Fibroblast of skin of abdomen (primary cell): ENCODE results near the gene CDH23.

Experiments used
- DNase-seq: peaks from one replicate; pipeline ENCODE4 v3.0.0-alpha.2; 2013

Gene CDH23

DNA sequence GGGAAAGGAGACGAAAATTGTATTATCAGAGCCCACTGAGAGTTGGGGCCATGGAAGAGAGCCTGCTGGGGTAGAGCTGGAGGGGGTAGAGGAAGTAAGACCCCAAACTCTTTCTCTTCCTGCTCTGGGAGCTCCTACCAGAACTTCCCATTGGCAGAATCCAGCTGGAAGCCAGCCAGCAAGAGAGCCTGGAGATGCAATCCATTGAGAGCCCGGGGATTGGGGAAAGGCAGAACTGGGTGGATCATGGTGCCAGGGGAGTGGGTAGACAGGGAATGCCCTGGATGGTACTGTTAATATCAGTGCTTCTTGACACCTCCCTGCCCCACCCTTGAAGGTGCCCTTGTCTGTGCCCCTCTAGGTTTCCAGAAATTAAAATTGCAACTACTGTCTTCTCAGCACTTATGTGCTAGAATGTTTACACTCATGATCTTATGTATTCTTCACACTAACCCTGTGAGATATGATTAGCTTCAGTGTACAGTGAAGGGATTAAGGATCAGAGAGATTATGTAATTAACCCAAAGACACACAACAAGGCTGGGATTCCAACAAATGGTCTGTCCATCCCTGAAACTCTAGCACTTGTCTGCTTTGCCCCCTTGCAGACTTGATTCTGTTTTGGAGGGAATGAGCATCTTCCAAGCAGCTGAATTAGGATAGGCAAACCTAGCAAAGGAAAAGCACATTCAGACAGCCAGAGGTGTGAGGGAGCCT lies 168.7 kb downstream of the CDH23 start:
- no peak for DNase-seq

- no peak for DNase-seq
These were observed 170.3 kb downstream of the CDH23 start for GRCh38 chr10:71567006-71567405.

DNA sequence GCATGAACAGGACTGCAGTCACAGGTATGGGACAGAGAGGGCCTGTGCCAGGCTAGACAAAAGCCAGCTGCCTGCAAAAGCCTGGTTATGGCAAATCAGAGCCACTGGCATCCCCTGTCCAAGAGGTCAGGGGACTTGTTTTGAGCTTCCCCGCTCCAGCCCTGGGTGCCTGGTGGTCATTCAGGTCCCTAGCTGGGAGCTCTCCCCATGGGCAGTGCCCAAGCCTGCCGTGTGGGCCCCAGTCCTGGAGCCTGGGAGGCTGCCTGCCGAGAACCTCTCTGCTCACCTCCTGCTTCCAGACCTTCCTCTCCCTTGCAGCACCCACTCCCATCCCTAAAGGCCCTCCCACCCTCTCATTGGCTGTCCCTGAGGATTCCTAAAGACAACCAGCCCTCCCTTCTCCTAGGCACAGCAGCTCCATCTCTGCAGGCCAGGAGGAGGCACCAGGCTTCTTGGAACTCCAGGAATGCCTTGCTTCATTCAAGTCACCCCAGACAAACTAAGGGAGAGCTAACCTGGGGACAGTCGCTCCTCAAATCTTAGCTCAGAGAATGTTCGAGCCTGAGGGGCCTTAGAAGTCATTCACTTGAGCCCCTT lies 172.3 kb downstream of the CDH23 start:
- DNase-seq = no peak

- peak; percentile 28 for DNase-seq
These were observed 173.3 kb downstream of the CDH23 start for GRCh38 chr10:71569775-71570588.

GRCh38 chr10:71571460-71572175 lies 174.9 kb downstream of the CDH23 start:
- no peak for DNase-seq

DNA sequence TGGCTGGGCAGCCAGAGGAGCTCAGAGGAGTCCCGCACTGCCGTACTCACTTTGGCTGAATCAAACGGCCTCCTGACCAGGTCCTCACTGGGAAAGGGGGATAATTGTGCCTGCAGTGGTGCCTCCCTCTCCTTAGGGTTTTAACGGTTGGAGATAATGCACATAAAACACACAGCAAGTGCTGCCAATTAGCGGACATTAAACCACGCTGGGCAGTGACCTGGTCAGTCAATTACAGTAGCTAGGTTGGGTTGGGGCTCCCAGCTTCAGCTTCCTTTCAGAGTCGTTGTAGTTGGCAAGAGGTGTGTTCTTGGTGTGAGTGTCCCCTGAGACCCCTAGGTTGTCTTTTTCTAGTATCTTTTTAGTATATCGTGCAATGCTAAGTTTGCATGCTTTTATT lies 176.2 kb downstream of the CDH23 start:
- DNase-seq = no peak

- no peak for DNase-seq
These were observed 177.1 kb downstream of the CDH23 start for GRCh38 chr10:71573562-71574518.

DNA sequence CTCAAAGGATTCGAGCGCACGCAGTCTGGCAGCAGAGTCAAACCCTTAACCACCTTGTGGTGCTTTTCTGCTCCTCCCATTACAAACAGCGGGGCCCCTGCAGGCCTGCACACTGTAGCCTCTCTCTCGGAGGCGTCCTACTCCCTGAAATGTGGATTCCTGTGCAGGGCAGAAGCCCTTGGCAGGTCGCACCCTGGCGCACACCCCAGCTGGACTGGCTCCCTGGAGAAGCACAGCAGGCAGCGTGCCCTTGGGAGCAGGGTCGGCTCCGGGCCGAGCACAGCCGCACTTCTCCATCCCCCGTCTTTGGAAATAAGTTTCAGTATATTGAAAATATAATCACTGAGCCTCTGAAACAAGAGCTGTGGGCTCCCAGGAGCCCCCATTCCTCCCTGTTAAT lies 178.7 kb downstream of the CDH23 start:
- DNase-seq = no peak

GRCh38 chr10:71575934-71576801 lies 179.4 kb downstream of the CDH23 start:
- DNase-seq = no peak

DNA sequence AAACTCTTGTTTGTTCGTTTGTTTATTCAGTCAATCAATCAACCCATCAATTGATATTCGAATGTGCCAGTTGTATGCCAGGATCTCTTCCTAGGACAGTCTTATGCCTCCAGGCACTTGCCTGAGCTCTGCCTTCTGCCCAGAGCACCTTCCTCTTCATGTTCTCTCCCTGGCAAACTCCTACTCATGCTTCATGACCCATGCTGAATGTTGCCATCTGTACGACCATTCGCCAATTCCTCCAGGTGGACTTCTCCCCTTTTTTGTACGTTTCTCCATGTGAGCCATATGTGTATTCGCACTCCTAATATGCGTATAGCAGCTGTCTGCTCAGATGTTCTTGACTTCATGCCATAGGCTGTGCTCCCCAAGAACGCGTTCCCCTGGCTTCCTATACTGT lies 180.1 kb downstream of the CDH23 start:
- DNase-seq = no peak

- DNase-seq = no peak
These were observed 180.6 kb downstream of the CDH23 start for GRCh38 chr10:71577345-71577744.

DNA sequence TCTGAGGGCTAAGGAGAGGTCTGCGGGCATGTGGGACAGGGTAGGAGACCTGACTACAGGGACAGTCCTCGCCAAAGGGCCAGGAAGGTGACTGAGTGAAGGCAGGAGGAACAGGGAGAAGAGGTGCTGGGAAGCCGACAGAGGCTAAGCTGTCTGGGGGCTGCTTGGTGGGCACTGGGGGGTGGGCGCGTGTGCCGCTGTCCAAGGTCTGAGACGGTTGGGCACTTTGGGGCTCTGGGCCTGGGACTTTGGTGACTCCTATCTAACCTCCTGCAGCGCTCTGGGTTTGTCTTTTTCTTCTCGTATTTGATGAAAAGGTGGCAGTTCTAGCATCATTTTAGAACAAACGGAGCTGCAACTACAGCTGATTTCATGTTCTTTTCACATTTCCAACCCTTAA lies 181.3 kb downstream of the CDH23 start:
- DNase-seq = no peak

- DNase-seq = no peak
These were observed 182.9 kb downstream of the CDH23 start for GRCh38 chr10:71579668-71580067.

- no peak for DNase-seq
These were observed 183.7 kb downstream of the CDH23 start for GRCh38 chr10:71580415-71580814.

DNA sequence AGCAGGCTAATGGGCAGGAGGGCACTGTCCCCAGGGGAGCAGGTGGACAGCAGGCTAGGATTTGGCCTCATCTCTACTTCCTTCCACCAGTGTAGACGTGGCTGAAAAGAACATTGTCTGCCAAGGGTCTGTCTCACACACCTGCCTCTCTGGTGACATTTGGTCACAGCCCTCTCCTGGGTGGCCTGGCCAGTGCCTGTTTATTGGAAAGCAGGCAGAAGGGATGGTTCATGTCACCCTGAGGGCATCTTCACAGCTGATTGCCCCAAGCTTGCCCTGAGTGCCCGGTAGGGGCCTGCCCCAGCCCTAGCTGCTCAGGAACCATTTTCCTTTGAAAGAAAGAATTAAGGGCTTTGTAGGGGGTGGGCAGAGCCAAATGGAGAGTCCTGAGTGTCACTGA lies 184.2 kb downstream of the CDH23 start:
- DNase-seq = no peak

GRCh38 chr10:71581376-71581775 lies 184.7 kb downstream of the CDH23 start:
- no peak for DNase-seq

GRCh38 chr10:71582019-71582418 lies 185.3 kb downstream of the CDH23 start:
- DNase-seq = peak; percentile 27

DNA sequence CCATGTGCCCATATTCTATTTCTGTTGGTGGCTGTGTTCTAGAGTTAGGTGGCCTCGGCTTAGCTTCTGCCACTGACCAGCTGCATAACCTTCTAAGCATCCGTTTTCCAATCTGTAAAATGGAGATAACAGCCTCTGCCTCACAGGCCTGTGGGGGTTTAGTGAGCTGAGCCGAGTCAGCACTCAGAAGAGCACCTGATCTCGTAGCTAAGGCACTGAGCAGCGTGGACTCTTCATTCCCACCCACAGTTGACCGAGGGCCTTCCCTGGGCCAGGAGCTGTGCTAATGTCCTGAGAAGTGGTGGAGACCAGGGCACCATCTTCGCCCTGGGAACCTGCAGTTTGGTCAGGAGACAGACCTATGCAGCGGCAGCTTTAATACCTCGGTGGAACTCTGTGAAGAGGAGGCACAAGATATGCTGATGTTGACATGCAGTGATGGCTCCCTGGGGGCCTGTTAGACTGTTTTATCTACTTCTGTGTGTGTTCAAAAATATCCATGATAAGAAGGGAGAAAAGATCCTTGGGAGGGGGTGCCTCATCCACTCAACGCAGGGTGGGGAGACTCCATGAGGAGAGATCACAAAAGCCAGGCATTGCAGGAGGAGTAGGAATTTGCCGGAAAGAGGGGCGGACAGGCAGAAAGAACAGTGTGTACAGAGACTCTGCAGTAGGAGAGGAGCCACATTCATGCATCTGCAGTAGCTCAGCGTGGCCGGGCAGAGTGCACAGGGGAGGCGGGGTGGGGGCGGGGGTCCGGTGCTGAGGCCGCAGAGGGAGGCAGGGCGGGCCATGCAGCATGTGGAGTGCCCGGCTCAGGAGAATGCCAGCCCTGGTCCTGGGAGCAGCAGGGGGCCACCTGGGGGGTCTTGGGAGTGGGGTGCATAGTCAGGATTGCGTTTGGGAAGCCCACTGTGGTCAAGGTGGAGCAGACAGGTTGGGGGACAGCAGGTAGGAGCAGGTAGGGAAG lies 186.1 kb downstream of the CDH23 start:
- DNase-seq = no peak

DNA sequence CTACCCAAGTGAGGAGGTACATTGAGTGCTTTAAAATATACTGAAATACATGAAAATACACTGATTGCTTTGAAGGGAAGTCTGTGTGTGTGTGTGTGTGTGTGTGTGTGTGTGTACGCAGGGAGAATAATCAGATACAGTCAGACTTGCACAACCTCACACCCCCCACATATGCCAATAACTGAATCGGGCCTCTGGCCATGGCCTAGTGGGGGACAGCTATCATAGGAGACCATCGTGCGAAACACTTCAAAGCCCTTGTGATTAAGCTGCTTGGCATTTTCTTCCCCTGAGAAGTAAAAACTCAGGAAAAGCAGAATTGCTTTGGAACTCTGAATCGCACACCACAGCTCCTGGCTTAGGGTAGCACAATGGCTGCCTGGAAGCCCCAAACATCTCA lies 187.7 kb downstream of the CDH23 start:
- DNase-seq = peak; percentile 73
